ENCODE measurements around the gene RALBP1. TPM values are rescaled to one million over a fixed set of nuclear protein-coding genes. Genes with fewer than 3 reads are reported as not detected.

Gene RALBP1
- total and polyA plus RNA-seq, 2 of the 8 experiments (the other 6 are each of a cell fraction or from before 2014, with no cell fraction given), result 40.3 to 67.8 TPM

- no peak overlapping the region for H3K27ac ChIP-seq (ENCODE audit: low read depth, low read length)
- H4K8ac ChIP-seq (ENCODE audit: extremely low read depth, insufficient read depth, low read length), result no peak overlapping the region
- H3K56ac ChIP-seq (replicated peaks; ENCODE audit: insufficient read length, low read depth, low read length), result no peak overlapping the region
- no peak overlapping the region for H3K14ac ChIP-seq (ENCODE audit: insufficient read length)
- peaks cover 0 to 2% of the 10 kb centered on the region in 2 experiments for H4K20me1 ChIP-seq (replicated peaks in 1 of 2; ENCODE audit: control insufficient read depth in 1 of 2, insufficient read depth in 2 of 2, low read length in 2 of 2)
- no peak overlapping the region for H2BK120ac ChIP-seq (replicated peaks; ENCODE audit: low read depth, low read length)
- TF ChIP-seq SIX5 (IDR thresholded peaks at IDR 0.05; ENCODE audit: low read depth, low read length), result no peak
- DNase-seq (ENCODE audit: low read depth in 1 of 2, low spot score in 2 of 2) (no peak), FAIRE-seq (no peak)
- H2BK15ac ChIP-seq (ENCODE audit: low read length), result no peak overlapping the region
- H2BK5ac ChIP-seq (ENCODE audit: low read depth, low read length), result no peak overlapping the region
- no peaks in the 10 kb centered on the region for H3K4me1 ChIP-seq (replicated peaks in 1 of 4; ENCODE audit: control insufficient read depth in 3 of 4, insufficient read depth in 4 of 4, low read length in 3 of 4)
- H3K23ac ChIP-seq (ENCODE audit: insufficient read length), result no peak overlapping the region
- H3K9me3 ChIP-seq (ENCODE audit: insufficient read depth in 2 of 2, low read depth in 1 of 2, low read length in 1 of 2), result no peaks in the 10 kb centered on the region
- WGBS, 2 experiments (ENCODE audit: extremely low coverage in 1 of 2, insufficient coverage in 1 of 2, insufficient read length in 1 of 2, insufficient replicate concordance in 2 of 2, low coverage in 1 of 2, low lambda C conversion rate in 2 of 2, missing lambda C conversion rate in 1 of 2), result 97% methylated on average over 2 of the region's 2 CpGs; no CpG with 5 or more reads in 1 of the 2 experiments
- no peak overlapping the region for H3K18ac ChIP-seq (ENCODE audit: extremely low read depth, low read length)
- H2BK12ac ChIP-seq (ENCODE audit: low read depth, low read length), result no peak overlapping the region
- H3K4me3 ChIP-seq (ENCODE audit: extremely low read depth in 1 of 4, insufficient read depth in 2 of 4, low read depth in 3 of 4, low read length in 4 of 4), result no peak overlapping the region
- peaks cover 0 to 1% (median 0%) of the 10 kb centered on the region in 4 experiments; a peak in 1 of 7 replicates for H3K27me3 ChIP-seq (replicated peaks in 1 of 4; ENCODE audit: control insufficient read depth in 3 of 4, extremely low read depth in 1 of 4, insufficient read depth in 3 of 4, low read length in 3 of 4)
- H3K4me2 ChIP-seq (ENCODE audit: insufficient read depth in 1 of 2, low read depth in 2 of 2, low read length in 2 of 2), result no peak overlapping the region
- H3K9ac ChIP-seq (replicated peaks in 1 of 4; ENCODE audit: extremely low read depth in 1 of 4, low read depth in 3 of 4, low read length in 3 of 4), result no peak overlapping the region
- no peak overlapping the region for H2AK5ac ChIP-seq (ENCODE audit: low read depth, low read length)
- ChIA-PET POLR2A (ENCODE audit: partially characterized antibody) (interaction anchor here (1.0 kb wide), 1 partner anchor 62 kb away, joined by 3 read pairs; no protein-coding TSS in a partner anchor), CTCF (ENCODE audit: partially characterized antibody) (interaction anchor here (0.6 to 2.8 kb wide), 6 partner anchors 11 to 960 kb away, joined by 3 to 18 read pairs (median 4); partner anchors contain the start of gene NAPG)
- no peak overlapping the region for H3K4ac ChIP-seq (replicated peaks; ENCODE audit: insufficient read length, low read depth, low read length)
- no peak overlapping the region for H2AFZ ChIP-seq (ENCODE audit: low read length)
- H4K5ac ChIP-seq (ENCODE audit: insufficient read length, low read depth, low read length), result no peak overlapping the region
- H3K79me2 ChIP-seq (ENCODE audit: control insufficient read depth in 1 of 2, insufficient read depth in 2 of 2, low read length in 2 of 2), result no peaks in the 10 kb centered on the region
- H3K36me3 ChIP-seq (ENCODE audit: control insufficient read depth in 2 of 4, insufficient read depth in 4 of 4, low read length in 3 of 4), result peaks cover 5 to 51% (median 26%) of the 10 kb centered on the region in 4 experiments; a peak in 7 of 8 replicates
- H3K79me1 ChIP-seq (ENCODE audit: low read depth, low read length), result no peaks in the 10 kb centered on the region
- no peaks in the 10 kb centered on the region for H3K23me2 ChIP-seq (ENCODE audit: low read depth, low read length)
- no peak overlapping the region for H2BK20ac ChIP-seq (ENCODE audit: low read length)
- H4K91ac ChIP-seq (replicated peaks; ENCODE audit: insufficient read length, low read length), result no peak overlapping the region
Observed at GRCh38 chr18:9565407-9565806, 90.1 kb downstream of the RALBP1 start.

All from H1 (cell line).